ENCODE results near the gene UBXN6. TPM values are rescaled to one million over a fixed set of nuclear protein-coding genes. Genes with fewer than 3 reads are reported as not detected.

Gene UBXN6
- total RNA-seq, 1 donor from 2014 or later, result 113 TPM

DNA sequence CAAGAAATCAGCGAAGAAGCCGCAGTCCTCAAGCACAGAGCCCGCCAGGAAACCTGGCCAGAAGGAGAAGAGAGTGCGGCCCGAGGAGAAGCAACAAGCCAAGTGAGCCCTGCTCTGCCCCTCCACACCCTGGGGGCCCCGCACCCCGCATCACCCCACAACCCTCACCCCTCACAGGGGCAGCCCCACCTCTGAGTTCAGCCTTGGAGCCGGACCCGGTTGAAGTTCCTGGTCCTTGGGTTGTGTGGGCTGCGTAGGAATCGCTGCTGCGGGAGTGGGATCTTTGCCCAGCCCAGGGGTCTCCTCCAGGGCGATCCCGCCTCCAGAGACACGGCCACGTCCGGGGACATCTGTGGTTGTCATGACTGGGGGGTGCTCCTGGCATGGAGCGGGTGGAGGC lies 38.7 kb upstream of the UBXN6 start:
- peaks cover 71% of the 10 kb centered on the region for H3K36me3 ChIP-seq
- DNase-seq (no peak), ATAC-seq (no peak)
- no peak overlapping the region for H3K27ac ChIP-seq
- H3K27me3 ChIP-seq, result no peaks in the 10 kb centered on the region
- no peak overlapping the region for H3K4me3 ChIP-seq
- no peak for TF ChIP-seq CTCF (IDR thresholded peaks at IDR 0.05)
- H3K9me3 ChIP-seq, result no peaks in the 10 kb centered on the region
- intact Hi-C loops (cut with DNase I), result no loop called here
- no peaks in the 10 kb centered on the region for H3K4me1 ChIP-seq

GRCh38 chr19:4495471-4495870 lies 37.9 kb upstream of the UBXN6 start:
- ATAC-seq, result no peak
- H3K27me3 ChIP-seq, result no peaks in the 10 kb centered on the region

GRCh38 chr19:4494691-4495064 lies 37.1 kb upstream of the UBXN6 start:
- peaks cover 73% of the 10 kb centered on the region for H3K36me3 ChIP-seq
- no peak for ATAC-seq
- no peaks in the 10 kb centered on the region for H3K27me3 ChIP-seq
- H3K9me3 ChIP-seq, result no peaks in the 10 kb centered on the region
- TF ChIP-seq CTCF (IDR thresholded peaks at IDR 0.05), result no peak
- DNase-seq, result no peak
- H3K27ac ChIP-seq, result no peak overlapping the region
- intact Hi-C loops (cut with DNase I), result no loop called here
- H3K4me3 ChIP-seq, result no peak overlapping the region
- no peaks in the 10 kb centered on the region for H3K4me1 ChIP-seq

More at GRCh38 chr19:4495471-4495870, 37.9 kb upstream of the UBXN6 start:
- no peak for DNase-seq
- H3K9me3 ChIP-seq, result no peaks in the 10 kb centered on the region
- TF ChIP-seq CTCF (IDR thresholded peaks at IDR 0.05), result peak; percentile 6
- intact Hi-C loops (cut with DNase I), result no loop called here
- no peak overlapping the region for H3K27ac ChIP-seq
- H3K4me3 ChIP-seq, result no peak overlapping the region
- H3K36me3 ChIP-seq, result peaks cover 65% of the 10 kb centered on the region
- no peaks in the 10 kb centered on the region for H3K4me1 ChIP-seq

DNA sequence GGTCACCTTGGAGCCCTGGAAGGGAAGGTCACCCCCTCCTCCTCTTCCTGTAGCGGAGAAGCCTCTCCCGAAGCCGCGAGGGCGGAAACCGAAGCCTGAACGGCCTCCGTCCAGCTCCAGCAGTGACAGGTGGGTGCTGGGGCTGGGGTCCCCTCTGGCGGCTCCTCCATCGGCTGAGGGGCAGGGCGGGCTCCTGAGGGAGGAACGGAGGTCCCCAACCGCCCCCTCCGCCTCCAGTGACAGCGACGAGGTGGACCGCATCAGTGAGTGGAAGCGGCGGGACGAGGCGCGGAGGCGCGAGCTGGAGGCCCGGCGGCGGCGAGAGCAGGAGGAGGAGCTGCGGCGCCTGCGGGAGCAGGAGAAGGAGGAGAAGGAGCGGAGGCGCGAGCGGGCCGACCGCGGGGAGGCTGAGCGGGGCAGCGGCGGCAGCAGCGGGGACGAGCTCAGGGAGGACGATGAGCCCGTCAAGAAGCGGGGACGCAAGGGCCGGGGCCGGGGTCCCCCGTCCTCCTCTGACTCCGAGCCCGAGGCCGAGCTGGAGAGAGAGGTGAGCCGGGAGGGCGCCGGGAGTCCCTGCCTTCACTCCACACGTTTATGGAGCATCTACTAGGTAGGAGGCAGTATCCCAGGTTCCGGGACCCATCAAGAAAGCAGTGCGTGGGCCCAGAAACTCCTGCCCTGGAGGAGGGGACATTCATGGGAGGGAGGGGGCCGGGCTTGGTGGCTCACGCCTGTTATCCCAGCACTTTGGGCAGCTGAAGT lies 36.5 kb upstream of the UBXN6 start:
- H3K36me3 ChIP-seq, result peaks cover 79% of the 10 kb centered on the region

DNA sequence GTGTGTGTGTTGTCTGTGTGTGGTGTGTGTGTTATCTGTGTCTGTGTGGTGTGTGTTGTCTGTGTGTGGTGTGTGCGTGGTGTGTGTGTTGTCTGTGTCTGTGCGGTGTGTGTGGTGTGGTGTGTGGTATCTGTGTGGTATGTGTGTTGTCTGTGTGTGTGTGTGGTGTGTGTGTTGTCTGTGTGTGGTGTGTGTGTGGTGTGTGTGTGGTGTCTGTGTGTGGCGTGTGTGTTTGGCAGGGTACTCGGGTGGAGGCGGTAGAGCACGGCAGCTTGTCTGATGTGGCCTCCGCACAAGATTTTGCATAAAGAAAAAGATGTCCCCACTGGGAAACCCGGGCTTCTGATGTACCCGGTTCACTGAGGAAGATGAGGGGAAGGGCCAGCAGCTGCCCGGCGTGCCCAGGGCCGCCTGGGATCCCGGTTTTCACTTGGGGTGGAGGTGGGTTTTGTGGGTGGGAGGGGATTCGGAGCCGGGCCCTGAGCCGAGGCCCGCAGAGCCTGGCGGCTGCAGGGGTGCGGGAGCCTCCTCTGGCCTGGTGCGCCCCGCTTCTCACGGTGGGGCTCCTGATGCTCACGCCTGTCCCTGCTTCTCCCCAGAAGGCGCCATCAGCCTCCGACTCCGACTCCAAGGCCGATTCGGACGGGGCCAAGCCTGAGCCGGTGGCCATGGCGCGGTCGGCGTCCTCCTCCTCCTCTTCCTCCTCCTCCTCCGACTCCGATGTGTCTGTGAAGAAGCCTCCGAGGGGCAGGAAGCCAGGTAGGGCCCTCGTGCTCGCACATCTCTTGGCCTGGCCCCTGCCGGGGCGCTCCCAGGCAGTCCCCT lies 35.7 kb upstream of the UBXN6 start:
- ATAC-seq (no peak), DNase-seq (no peak)
- Histone ChIP-seq H3K27me3 (no peaks in the 10 kb centered on the region), H3K4me3 (no peak overlapping the region), H3K27ac (no peak overlapping the region), H3K4me1 (no peaks in the 10 kb centered on the region), H3K9me3 (no peaks in the 10 kb centered on the region), H3K36me3 (peaks cover 76% of the 10 kb centered on the region)
- intact Hi-C loops (cut with DNase I), result no loop called here
- no peak for TF ChIP-seq CTCF (IDR thresholded peaks at IDR 0.05)

More for the DNA sequence above, 36.5 kb upstream of the UBXN6 start:
- Histone ChIP-seq H3K27me3 (no peaks in the 10 kb centered on the region), H3K4me1 (no peaks in the 10 kb centered on the region), H3K9me3 (no peaks in the 10 kb centered on the region), H3K4me3 (no peak overlapping the region), H3K27ac (no peak overlapping the region)
- DNase-seq (no peak), ATAC-seq (no peak)
- intact Hi-C loops (cut with DNase I), result no loop called here
- no peak for TF ChIP-seq CTCF (IDR thresholded peaks at IDR 0.05)
